ENCODE measurements around the gene PCOLCE2.

- TF ChIP-seq EZH2 (IDR thresholded peaks at IDR 0.05) (no peak), POLR2AphosphoS5 (IDR thresholded peaks at IDR 0.05; ENCODE audit: borderline replicate concordance, low read depth, low read length) (no peak), FOXP2 (optimal IDR thresholded peaks at IDR 0.05; ENCODE audit: control extremely low read depth, extremely low read length, insufficient read depth) (no peak)
These were observed 42.3 kb upstream of the PCOLCE2 start for GRCh38 chr3:142931222-142931621.

All from SK-N-MC (cell line).